ENCODE results near the gene SHC1.
A peak's percentile ranks its signal among the peaks of the same experiment; 100 is the strongest.

The SHC1 gene

GRCh38 chr1:154955718-154956543 lies 14.6 kb downstream of the SHC1 start, which contains the start of gene PBXIP1:
TSS of gene PBXIP1 (minus strand) at chr1:154956099. CDS start at chr1:154953721, 2,378 bp downstream.
- DNase-seq: peak; percentile 76

- DNase-seq: peak; percentile 83
Observed at GRCh38 chr1:154955039-154955717, 15.4 kb downstream of the SHC1 start.

- no peak for DNase-seq
Observed at GRCh38 chr1:154954541-154954940, 16.0 kb downstream of the SHC1 start.

- DNase-seq: no peak
Observed at GRCh38 chr1:154953611-154954038, 16.9 kb downstream of the SHC1 start.

- no peak for DNase-seq
Observed at GRCh38 chr1:154952664-154953063, 17.9 kb downstream of the SHC1 start.

- DNase-seq: peak; percentile 79
Observed at GRCh38 chr1:154951901-154952657, 18.5 kb downstream of the SHC1 start.

GRCh38 chr1:154948079-154948478 lies 22.5 kb downstream of the SHC1 start:
- DNase-seq: no peak

GRCh38 chr1:154945962-154946850 lies 24.3 kb downstream of the SHC1 start:
- no peak for DNase-seq

- no peak for DNase-seq
Observed at GRCh38 chr1:154945160-154945961, 25.2 kb downstream of the SHC1 start.

GRCh38 chr1:154944401-154945159 lies 26.0 kb downstream of the SHC1 start:
- no peak for DNase-seq

- DNase-seq: no peak
Observed at GRCh38 chr1:154943649-154944400, 26.7 kb downstream of the SHC1 start.

- no peak for DNase-seq
Observed at GRCh38 chr1:154941333-154942013, 29.1 kb downstream of the SHC1 start.

- no peak for DNase-seq
Observed at GRCh38 chr1:154940651-154941194, 29.8 kb downstream of the SHC1 start.

- DNase-seq: no peak
Observed at GRCh38 chr1:154940213-154940560, 30.4 kb downstream of the SHC1 start.

- no peak for DNase-seq
Observed at GRCh38 chr1:154938604-154939399, 31.7 kb downstream of the SHC1 start.

- DNase-seq: no peak
Observed at GRCh38 chr1:154937988-154938386, 32.6 kb downstream of the SHC1 start.

GRCh38 chr1:154937085-154937987 lies 33.2 kb downstream of the SHC1 start:
- DNase-seq: peak; percentile 92
